WTC11 (cell line): ENCODE data around the gene ATN1. TPM values are rescaled to one million over a fixed set of nuclear protein-coding genes. Genes with fewer than 3 reads are reported as not detected.
A peak's percentile ranks its signal among the peaks of the same experiment; 100 is the strongest.

ENCODE experiments used
- ATF3 ChIP-seq: sonication (generic); formaldehyde crosslinking; conservative IDR thresholded peaks from 2 replicates; pipeline ENCODE4 v1.8.1; 2022; ENCODE audit warnings: mild to moderate bottlenecking, missing genetic modification reagents
- CTCF ChIP-seq: fragments of 200-600 bp; IDR thresholded peaks from 2 replicates; pipeline ENCODE4 v1.8.0; 2022; ENCODE audit warnings: antibody characterized with exemption
- E2F1 ChIP-seq: sonication (generic); formaldehyde crosslinking; IDR thresholded peaks from 2 replicates; pipeline ENCODE4 v1.8.0; 2022; ENCODE audit warnings: mild to moderate bottlenecking, missing genetic modification reagents
- E2F4 ChIP-seq: sonication (generic); formaldehyde crosslinking; IDR thresholded peaks from 2 replicates; pipeline ENCODE4 v1.8.1; 2022; ENCODE audit warnings: low read depth, mild to moderate bottlenecking, moderate library complexity, missing genetic modification reagents, borderline replicate concordance
- ETV6 ChIP-seq: sonication (generic); formaldehyde crosslinking; IDR thresholded peaks from 2 replicates; pipeline ENCODE4 v1.8.1; 2022; ENCODE audit warnings: mild to moderate bottlenecking, missing genetic modification reagents
- FOXP4 ChIP-seq: sonication (generic); formaldehyde crosslinking; IDR thresholded peaks from 2 replicates; pipeline ENCODE4 v1.8.0; 2022; ENCODE audit warnings: mild to moderate bottlenecking, missing genetic modification reagents
- IRF2 ChIP-seq: sonication (generic); formaldehyde crosslinking; IDR thresholded peaks from 2 replicates; pipeline ENCODE4 v1.8.0; 2022; ENCODE audit warnings: low read depth, missing genetic modification reagents, borderline replicate concordance
- JAZF1 ChIP-seq: fragments of 250-450 bp; sonication (Bioruptor Pico); IDR thresholded peaks from 2 replicates; pipeline ENCODE4 v1.9.0; 2021; ENCODE audit warnings: moderate library complexity, mild to moderate bottlenecking, inconsistent platforms
- MAX ChIP-seq: sonication (generic); formaldehyde crosslinking; IDR thresholded peaks from 2 replicates; pipeline ENCODE4 v1.8.0; 2022; ENCODE audit warnings: mild to moderate bottlenecking, missing genetic modification reagents
- MXD4 ChIP-seq: fragments of 250-450 bp; sonication (Bioruptor Pico); IDR thresholded peaks from 2 replicates; pipeline ENCODE4 v1.8.0; 2021; ENCODE audit warnings: mild to moderate bottlenecking, moderate library complexity, borderline replicate concordance
- MYBL2 ChIP-seq: sonication (generic); formaldehyde crosslinking; IDR thresholded peaks from 2 replicates; pipeline ENCODE4 v1.8.1; 2023; ENCODE audit warnings: mild to moderate bottlenecking, moderate library complexity, missing genetic modification reagents
- NFATC4 ChIP-seq: fragments of 250-450 bp; sonication (Bioruptor Pico); IDR thresholded peaks from 2 replicates; pipeline ENCODE4 v1.9.0; 2021; ENCODE audit warnings: mild to moderate bottlenecking
- PREB ChIP-seq: sonication (generic); formaldehyde crosslinking; IDR thresholded peaks from 2 replicates; pipeline ENCODE4 v1.8.1; 2022; ENCODE audit warnings: mild to moderate bottlenecking, missing genetic modification reagents, moderate library complexity, borderline replicate concordance
- RELA ChIP-seq: sonication (generic); formaldehyde crosslinking; IDR thresholded peaks from 2 replicates; pipeline ENCODE4 v1.8.1; 2022; ENCODE audit warnings: missing genetic modification reagents, mild to moderate bottlenecking, borderline replicate concordance
- RORB ChIP-seq: fragments of 250-450 bp; sonication (Bioruptor Pico); IDR thresholded peaks from 2 replicates; pipeline ENCODE4 v1.9.0; 2021; ENCODE audit warnings: mild to moderate bottlenecking
- SMAD3 ChIP-seq: sonication (generic); formaldehyde crosslinking; IDR thresholded peaks from 2 replicates; pipeline ENCODE4 v1.8.0; 2022; ENCODE audit warnings: missing genetic modification reagents, mild to moderate bottlenecking, borderline replicate concordance
- SOX15 ChIP-seq: fragments of 250-450 bp; sonication (Bioruptor Pico); IDR thresholded peaks from 2 replicates; pipeline ENCODE4 v1.9.0; 2021; ENCODE audit warnings: mild to moderate bottlenecking
- ZBTB21 ChIP-seq: sonication (generic); formaldehyde crosslinking; IDR thresholded peaks from 2 replicates; pipeline ENCODE4 v1.8.1; 2023; ENCODE audit warnings: mild to moderate bottlenecking, missing genetic modification reagents, borderline replicate concordance
- ZBTB43 ChIP-seq: sonication (generic); formaldehyde crosslinking; IDR thresholded peaks from 2 replicates; pipeline ENCODE4 v1.8.1; 2023; ENCODE audit warnings: mild to moderate bottlenecking, missing genetic modification reagents
- ZMAT4 ChIP-seq: fragments of 250-450 bp; sonication (Bioruptor Pico); IDR thresholded peaks from 2 replicates; pipeline ENCODE4 v1.9.0; 2021; ENCODE audit warnings: mild to moderate bottlenecking
- ZNF219 ChIP-seq: sonication (generic); formaldehyde crosslinking; IDR thresholded peaks from 2 replicates; pipeline ENCODE4 v1.8.0; 2023; ENCODE audit warnings: missing genetic modification reagents, mild to moderate bottlenecking, borderline replicate concordance
- ZNF425 ChIP-seq: fragments of 250-450 bp; sonication (Bioruptor Pico); conservative IDR thresholded peaks from 2 replicates; pipeline ENCODE4 v1.9.0; 2021; ENCODE audit warnings: mild to moderate bottlenecking
- ZNF671 ChIP-seq: fragments of 250-450 bp; sonication (Bioruptor Pico); IDR thresholded peaks from 2 replicates; pipeline ENCODE4 v1.8.0; 2021; ENCODE audit warnings: mild to moderate bottlenecking
- total RNA-seq: library from RNA; stranded (reverse); gene quantifications from 3 replicates; pipeline ENCODE4 v1.2.3, GENCODE V29; 2021

ATN1 gene
- total RNA-seq, 1 experiment from 2014 or later, result 87.1 TPM

GRCh38 chr12:6890789-6891645 lies 36.7 kb upstream of the ATN1 start (continued):
- TF ChIP-seq ZBTB43 (CRISPR knock-in tag) (no peak), IRF2 (CRISPR knock-in tag) (no peak), SMAD3 (CRISPR knock-in tag) (peak; percentile 59; the same call in 1 of the 2 replicates), MAX (CRISPR knock-in tag) (peak; percentile 79; the same call in 1 of the 2 replicates), SOX15 (CRISPR knock-in tag) (no peak), ZMAT4 (CRISPR knock-in tag) (no peak), ATF3 (CRISPR knock-in tag) (no peak), MYBL2 (CRISPR knock-in tag) (no peak; the same call in 1 of the 2 replicates), ZNF425 (CRISPR knock-in tag) (no peak), E2F4 (CRISPR knock-in tag) (no peak), RORB (CRISPR knock-in tag) (no peak), MXD4 (CRISPR knock-in tag) (no peak), ZNF671 (CRISPR knock-in tag) (no peak), ETV6 (CRISPR knock-in tag) (peak; percentile 37; the same call in 1 of the 2 replicates), FOXP4 (0 out of 2 replicates have a peak, but pooled peaks have one; percentile 58), NFATC4 (CRISPR knock-in tag) (no peak), JAZF1 (CRISPR knock-in tag) (no peak), ZBTB21 (CRISPR knock-in tag) (peak; percentile 85; the same call in 1 of the 2 replicates), PREB (no peak), RELA (CRISPR knock-in tag) (no peak), ZNF219 (no peak), E2F1 (CRISPR knock-in tag) (0 out of 2 replicates have a peak, but pooled peaks have one; percentile 28), CTCF (peak; percentile 35)
